A172 (cell line): Measurements from ENCODE around the gene TSPEAR. TPM values are rescaled to one million over a fixed set of nuclear protein-coding genes. Genes with fewer than 3 reads are reported as not detected.
"Not testable (repeated sequence)": the region's sequence is repeated elsewhere in the genome, so short reads cannot be mapped to it uniquely, and the experiment has no call there.

Experiments used
- DNase-seq: peaks from one replicate; pipeline ENCODE4 v3.0.0-alpha.2; 2015; ENCODE audit warnings: low spot score
- total RNA-seq: library from RNA; depleted of rRNA; stranded (reverse); fragments of >200 nt; shearing (Covaris generic); gene quantifications from 2 replicates; pipeline ENCODE4 v1.2.3, GENCODE V29; 2014

TSPEAR gene
- total RNA-seq, 1 experiment from 2014 or later = not detected

GRCh38 chr21:44569861-44570517, 141.4 kb downstream of the TSPEAR start:
- no peak for DNase-seq

DNA sequence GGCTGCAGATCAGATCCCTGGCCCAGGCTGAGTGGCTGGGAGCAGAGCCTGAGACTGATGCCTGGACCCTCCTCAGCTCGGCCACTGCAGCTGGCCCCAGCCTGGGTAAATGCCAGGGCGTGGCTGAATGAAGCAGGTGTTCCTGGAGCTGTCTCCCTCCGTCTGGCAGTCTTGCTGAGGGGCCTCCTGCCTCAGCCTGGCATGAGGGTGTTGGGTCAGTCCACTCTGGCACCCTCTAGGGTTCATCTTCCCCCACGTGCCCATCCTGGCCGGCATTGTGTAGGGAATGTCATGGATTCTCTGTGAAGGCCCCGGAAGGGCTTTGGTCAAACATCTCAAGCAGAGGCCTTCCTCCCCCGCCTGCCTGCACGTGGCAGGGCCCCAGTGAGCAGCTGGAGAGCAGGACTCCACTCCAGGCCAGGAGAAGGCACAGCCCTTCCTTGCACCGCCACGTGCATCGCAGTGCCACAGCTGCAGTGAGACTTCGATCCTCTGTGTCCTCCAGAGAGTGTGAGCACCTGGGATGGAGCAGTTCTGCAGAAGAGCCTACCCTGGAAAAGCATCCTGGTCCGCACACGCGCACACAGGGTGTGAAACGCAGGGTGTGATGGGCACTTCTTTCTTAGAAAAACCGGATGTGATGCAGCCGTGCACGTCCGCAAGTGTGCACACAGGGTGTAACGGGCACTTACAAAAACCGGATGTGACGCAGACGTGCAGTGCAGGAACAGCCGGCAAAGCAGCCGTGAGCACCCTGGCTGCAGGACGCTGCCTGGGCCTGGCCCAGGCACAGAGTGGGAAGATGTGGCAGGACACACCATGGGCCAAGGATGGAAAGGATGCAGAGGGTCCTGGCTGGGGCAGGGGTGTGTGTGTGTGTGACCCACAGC, 142.5 kb downstream of the TSPEAR start:
- no peak for DNase-seq

GRCh38 chr21:44568261-44568660, 143.1 kb downstream of the TSPEAR start:
- no peak for DNase-seq

DNA sequence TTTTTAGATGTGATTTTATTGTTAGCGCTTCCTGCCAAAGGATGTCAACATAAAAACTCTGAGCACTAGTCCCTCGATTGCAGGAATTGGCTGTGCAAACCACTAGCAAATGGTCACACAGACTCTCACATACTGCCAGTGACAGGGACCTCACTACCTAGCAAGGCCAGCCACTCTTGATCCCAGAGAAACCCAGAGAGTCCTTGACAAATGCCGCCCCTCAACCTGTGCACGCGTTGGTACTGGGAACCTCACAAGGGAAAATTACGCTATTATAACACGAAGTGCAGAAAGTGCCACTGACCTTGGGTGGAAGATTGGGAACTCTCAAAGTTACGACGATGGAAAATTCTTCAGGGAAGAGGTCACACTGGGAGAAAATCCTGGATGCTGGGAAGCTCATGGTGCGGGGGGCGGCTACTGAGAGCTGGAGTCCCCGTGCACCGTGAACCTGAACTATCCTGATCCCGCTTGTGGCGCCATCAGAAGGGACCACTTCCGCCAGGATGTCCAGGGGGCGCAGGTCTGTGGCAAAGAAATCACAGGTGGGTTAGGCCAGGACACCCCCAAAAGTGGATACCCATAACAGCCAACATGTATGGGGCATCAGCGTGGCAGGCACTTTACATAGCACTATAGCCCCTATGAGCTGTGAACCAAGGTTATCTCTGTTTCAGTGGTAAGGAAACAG, 143.7 kb downstream of the TSPEAR start:
- DNase-seq = no peak

DNA sequence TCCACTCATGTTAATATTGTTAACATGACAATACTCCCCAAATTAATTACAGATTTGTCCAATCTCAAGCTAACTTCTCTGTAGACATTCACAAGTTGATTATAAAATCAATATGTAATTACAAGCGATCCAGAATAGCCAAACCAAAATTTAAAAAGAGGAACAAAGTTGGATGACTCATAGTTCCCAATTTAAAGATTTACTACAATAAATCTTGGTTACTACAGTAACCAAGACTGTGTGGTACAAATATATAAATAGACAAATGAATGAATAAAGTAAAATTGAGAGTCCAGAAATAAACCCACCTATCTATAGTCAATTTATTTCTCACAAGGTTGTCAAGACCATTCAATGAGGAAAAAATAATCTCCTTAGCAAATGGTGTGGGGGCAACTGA, 145.0 kb downstream of the TSPEAR start:
- DNase-seq = no peak

DNA sequence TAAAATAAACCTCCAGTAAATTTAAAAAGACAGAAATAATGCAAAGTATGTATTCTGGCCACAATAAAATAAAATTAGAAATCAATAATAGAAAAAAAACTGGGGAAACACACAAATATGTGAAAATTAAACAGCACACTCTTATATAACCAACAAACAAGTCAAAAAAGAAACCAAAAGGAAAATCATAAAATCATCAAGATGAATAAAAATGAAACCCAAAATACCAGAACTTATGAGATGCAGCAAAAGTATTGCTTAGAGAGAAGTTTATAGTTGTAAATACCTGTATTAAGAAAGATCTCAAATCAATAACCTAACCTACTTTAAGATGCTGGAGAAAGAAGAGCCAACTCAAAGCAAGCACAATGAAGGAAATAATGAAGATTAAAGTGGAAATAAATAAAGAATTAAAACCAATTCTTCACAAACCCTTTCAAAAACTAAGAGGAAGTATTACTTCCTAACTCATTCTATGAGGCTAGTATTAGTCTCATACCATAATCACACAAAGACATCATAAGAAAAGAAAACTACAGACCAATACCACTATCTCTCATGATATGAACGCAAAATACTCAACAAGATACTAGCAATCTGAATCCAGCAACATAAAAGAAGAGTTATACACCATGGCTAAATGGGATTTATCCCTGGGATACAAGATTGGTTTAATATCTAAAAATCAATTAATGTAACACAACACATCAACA, 146.3 kb downstream of the TSPEAR start:
- DNase-seq = no peak

- no peak for DNase-seq
These were observed 147.3 kb downstream of the TSPEAR start for GRCh38 chr21:44564099-44564498.

DNA sequence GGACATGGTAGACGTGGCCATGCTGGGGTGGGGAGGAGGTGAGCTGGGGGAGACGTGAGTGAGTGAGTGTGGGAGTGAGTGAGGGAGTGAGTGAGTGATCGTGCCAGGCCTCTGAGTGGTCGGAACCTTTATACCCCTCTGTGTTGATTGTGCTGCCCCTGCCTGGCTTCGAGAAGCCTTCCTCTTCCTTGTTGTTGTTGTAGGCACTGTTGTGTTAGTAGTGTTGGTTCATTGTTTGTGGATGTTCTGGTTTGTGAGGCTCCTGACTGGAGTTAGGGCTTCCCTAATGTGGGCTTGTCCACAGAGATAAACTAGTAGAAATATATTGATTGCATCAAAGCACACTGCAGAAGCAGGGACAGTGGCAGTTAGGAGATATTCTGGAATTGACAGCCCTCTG, 152.7 kb downstream of the TSPEAR start, which contains the start of gene KRTAP10-3:
Gene KRTAP10-3 (minus strand): TSS at position 101 of the 400 bp plus-strand sequence. CDS start 80 bp downstream, at position 21.
- DNase-seq = no peak

DNA sequence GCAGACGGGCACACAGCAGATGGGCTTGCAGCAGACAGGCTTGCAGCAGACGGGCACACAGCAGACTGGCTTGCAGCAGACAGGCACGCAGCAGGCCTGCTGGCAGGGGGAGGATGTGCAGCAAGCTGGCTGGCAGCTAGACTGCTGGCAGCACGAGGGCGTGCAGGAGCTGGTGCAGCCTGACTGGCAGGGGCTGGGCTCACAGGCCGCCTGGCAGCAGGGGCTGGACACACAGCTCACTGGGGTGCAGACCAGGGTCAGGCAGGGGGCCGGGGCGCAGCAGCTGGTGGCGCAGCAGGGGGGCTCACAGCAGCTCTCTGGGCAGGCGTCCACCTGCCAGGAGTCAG, 153.1 kb downstream of the TSPEAR start:
- DNase-seq = not testable (repeated sequence)

DNA sequence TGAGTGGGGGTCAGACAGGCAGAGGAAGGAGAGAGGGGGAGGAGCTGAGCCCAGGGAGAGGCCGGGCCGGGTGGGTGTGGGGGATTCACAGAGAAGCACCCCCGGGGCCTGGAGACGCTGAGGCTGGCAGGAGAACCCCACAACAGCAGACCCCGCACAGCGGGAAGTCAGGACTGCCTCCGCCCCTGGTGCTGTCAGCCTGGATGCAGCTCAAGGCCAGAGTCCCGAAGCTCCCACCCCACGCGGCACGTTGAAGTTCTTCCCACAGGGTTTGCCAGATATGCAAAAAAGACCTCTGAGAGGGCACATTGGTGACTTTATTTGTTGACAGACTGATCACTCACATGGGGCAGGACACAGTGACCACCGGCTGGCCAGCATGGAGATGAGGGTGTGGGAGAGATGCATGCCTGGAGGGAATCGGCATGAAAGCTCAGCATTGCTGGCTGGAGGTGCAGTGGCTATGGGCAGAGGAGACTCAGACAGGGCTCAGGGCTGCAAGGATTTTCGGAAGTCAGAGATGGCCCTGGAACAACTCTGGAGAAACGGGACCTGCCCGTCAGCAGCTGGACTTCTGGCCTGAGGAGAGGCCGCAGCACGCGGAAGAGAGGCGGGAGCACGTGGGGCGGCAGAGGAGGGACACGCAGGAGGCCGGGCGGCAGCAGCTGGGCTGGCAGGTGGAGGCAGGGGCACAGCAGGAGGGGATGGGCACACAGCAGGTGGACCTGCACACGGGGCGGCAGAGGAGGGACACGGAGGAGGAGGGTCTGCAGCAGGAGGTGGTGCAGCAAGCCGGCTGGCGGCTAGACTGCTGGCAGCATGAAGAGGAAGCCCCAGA, 153.7 kb downstream of the TSPEAR start:
- DNase-seq = no peak

- no peak for DNase-seq
These were observed 154.5 kb downstream of the TSPEAR start for GRCh38 chr21:44556879-44557278.

GRCh38 chr21:44555200-44555875, 156.0 kb downstream of the TSPEAR start:
- DNase-seq = no peak

- no peak for DNase-seq
These were observed 158.7 kb downstream of the TSPEAR start for GRCh38 chr21:44552681-44553080.

- DNase-seq = no peak
These were observed 159.2 kb downstream of the TSPEAR start for GRCh38 chr21:44552136-44552535.

DNA sequence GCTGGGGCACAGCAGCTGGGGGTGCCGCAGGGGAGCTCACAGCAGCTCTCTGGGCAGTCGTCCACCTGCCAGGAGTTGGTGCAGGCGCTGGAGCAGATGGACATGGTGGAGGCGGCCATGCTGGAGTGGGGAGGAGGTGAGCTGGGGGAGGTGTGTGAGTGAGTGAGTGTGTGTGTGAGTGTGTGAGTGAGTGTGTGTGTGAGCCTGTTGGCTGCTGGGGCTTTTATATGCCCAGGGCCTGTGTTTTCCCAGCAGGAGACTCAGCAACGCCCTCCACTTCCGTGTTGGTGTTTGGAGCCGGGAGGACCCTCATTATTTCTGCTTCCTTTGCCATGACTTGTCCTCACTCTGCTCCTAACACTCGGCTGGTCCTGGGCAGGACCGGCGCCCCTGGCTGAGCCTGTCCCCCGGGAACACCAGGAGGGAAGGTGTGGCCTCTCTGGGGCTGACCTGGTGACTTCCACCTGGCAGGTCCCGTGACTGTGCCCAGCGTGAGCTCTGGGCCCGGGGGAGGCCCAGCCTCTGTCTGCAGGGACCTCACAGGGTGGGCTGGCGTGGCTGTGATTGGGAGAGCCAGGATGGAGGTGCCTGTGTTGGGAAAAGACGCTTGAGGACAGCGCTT, 159.9 kb downstream of the TSPEAR start, which contains the start of gene KRTAP10-2:
Gene KRTAP10-2 (minus strand): TSS at position 166 of the 622 bp plus-strand sequence. CDS start 47 bp downstream, at position 119.
- no peak for DNase-seq

DNA sequence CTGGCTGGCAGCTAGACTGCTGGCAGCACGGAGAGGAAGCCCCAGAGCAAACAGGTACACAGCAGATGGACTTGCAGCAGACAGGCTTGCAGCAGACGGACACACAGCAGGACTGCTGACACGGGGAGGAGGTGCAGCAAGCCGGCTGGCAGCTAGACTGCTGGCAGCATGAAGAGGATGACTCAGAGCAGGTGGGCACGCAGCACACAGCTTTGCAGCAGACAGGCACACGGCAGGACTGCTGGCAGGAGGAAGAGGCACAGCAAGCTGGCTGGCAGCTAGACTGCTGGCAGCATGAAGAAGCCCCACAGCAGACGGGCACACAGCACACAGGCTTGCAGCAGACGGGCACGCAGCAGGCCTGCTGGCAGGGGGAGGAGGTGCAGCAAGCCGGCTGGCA, 160.6 kb downstream of the TSPEAR start:
- no peak for DNase-seq

GRCh38 chr21:44550285-44550684, 161.1 kb downstream of the TSPEAR start:
- DNase-seq = not testable (repeated sequence)

- no peak for DNase-seq
These were observed 161.7 kb downstream of the TSPEAR start for GRCh38 chr21:44549525-44550211.

GRCh38 chr21:44548922-44549321, 162.4 kb downstream of the TSPEAR start:
- no peak for DNase-seq
